NCI-H128 (cell line): ENCODE measurements around the gene XPO4.
A peak's percentile ranks its signal among the peaks of the same experiment; 100 is the strongest.
"Not testable (repeated sequence)": the region's sequence is repeated elsewhere in the genome, so short reads cannot be mapped to it uniquely, and the experiment has no call there.

ENCODE experiments used
- DNase-seq: peaks from one replicate; lab custom pipeline; 2025; ENCODE audit not compliant: unreplicated experiment; lab: John Stamatoyannopoulos, UW

The XPO4 gene

DNA sequence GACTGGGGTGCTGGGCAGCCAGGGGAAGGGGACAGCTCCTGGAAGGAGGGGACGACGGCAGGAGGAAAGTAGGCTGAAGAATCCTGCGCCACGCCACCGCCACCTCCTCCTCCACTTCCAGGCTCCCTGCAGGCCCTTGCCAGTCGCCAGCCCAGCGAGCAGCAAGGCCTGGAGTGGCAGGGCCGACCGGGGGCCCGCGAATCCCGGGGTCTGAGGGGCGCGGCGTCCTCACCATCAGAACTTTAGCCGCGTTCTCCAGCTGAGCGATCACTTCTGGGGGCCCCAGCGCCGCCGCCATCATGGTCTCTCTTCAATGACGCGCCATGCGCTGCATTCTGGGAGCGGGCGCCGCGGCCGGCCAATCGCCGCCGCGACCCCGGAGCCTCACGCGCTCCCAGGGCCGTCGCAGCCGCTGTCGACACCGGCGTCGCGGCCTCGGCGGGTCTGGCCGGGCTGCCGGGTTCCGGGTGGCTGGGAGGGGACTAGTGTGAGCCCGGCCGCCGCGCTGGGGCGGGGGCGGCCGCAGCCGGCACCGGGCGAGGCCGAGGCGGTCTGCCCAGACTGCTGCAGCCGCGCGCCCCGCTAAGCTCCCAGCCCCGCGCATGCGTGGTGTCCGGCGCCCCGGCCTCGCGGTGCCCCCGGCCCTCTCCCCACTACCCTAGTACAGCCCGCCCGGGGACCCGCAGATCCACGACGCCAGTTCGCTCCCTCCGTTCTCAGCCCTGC is at the start of gene XPO4:
XPO4 (minus strand) TSS at position 309 of the 726 bp plus-strand sequence; CDS start at position 301, 8 bp downstream.
- DNase-seq, result peak; percentile 69

DNA sequence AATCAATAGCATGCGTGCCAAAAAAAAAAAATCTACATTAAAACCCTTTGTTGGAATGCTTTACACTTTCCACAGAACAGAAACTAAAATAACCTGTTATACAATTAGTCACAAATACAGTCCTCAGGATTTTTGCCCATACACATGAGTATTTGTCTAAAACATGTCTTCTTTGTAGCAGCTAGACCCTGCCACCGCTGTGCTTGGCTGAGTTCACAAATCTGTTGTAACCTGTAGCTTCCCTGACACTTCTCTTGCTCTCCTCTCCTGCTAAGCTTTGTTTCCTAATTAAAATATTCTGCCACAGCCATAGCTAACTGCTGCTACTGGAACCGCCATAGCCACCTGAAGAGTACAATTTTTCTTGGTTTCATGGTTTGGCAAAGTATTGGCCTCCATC is 45.5 kb upstream of the XPO4 start:
- not testable (repeated sequence) for DNase-seq

DNA sequence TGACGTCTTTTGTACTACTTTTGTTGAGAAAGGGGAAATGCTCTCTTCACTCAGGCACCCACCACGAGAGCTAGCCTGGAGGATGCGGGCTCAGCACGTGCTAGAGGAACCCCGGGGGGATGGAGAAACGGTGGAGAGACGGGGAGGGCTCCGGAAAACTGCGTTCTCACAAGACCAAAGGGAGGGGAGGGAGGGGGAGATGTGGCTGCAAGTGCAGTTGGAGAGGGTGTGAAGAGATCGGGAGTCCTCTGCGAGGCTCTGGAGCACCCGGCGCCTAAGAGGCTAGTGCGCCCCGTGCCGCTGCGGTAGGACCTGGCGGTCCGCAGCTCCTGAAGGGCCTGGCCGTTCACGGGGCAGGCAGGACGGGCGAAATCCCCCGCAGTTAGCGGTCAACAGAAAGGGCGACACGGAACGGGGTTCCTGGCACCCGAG is 43.4 kb upstream of the XPO4 start:
- DNase-seq, result no peak

DNA sequence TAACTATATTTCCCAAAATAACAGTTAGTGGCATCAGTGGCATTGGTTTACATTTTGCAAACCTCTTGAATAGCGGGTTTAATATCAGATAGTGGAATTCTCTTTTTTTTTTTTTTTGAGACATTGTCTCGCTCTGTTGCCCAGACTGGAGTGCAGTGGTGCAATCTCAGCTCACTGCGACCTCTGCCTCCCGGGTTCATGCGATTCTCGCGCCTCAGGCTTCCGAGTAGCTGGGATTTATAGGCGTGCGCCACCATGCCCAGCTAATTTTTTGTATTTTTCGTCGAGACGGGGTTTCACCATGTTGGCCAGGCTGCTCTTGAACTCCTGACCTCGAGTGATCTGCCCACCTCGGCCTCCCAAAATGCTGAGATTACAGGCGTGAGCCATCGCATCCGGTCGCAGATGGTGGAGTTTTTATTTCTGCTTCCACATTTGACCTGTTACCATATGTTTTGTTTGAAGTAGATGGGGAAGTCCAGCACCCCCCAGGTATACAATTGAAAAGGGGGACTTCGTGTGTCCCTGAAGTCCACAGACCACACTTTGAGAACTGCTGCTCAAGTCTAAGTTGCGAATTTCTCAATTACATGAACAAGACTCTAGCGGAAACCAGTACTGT is 40.5 kb upstream of the XPO4 start:
- DNase-seq, result no peak

DNA sequence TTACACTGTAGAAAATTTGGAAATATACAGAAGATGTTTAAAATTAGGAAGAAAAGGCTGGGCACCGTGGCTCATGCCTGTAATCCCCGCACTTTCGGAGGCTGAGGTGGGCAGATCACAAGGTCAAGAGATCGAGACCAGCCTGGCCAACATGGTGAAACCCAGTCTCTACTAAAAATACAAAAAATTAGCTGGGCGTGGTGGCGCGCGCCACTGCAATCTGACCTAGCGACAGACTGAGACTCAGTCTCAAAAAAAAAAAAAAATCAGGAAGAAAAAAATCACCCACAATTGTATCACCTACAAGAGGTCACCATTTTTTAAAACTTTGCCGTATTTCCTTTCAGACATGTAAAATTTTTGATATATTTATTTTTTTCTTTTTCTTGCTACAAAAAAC is 38.0 kb upstream of the XPO4 start:
- not testable (repeated sequence) for DNase-seq

DNA sequence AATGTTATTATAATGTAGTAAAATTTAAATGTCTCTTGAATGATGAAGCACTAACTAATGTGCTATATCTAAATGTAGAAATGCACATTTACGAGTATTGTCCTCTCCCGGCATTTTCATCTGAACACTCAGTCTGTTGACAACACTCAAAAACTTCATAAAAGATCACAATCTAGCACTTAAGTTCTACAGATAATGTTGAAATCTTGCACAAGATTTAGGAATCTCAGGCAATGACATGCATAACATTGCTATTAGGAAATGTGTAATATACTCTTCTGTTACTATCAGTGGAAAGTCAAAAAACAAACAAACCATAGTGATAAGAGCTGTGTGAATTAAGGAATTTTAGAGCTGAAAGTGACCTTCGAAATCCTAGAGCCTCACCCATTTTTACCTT is 37.5 kb upstream of the XPO4 start:
- no peak for DNase-seq

DNA sequence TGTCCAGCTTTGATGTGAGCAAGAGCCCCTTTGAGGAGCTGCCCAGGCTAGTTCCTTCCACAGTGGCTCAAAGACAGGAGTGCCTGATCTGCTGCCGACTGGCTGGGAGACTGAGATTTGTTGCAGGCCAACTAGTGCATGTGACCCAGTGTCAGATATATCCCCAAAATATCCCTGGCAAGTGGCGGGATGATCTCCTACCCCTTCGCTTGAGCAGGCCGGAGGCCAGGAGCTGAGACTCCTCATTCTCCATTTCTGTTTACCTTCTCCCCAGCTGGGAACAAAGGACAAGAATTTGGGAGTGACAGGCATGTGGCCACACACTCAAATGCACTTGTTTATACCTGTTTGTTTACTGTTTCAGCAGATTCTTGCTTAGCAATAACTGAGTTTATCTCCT is 37.1 kb upstream of the XPO4 start:
- no peak for DNase-seq

DNA sequence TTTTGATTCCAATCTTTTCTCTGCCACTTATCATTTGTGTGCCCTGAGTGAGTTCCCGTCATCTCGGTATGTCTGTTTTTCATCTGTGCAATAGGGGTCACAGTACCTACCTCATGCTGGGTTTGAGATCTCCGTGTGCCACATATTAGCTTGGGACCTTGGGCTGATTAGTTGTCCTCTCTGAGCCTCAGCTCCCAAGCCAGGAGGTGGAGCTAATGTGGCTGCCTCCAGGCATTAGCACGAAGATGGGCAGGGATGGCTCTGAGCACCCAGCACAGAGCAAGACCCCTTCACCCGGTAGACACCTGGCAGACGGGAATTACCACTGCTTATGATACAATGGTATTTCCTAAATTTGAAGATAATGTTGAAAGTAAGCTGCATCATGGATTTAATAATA is 35.8 kb upstream of the XPO4 start:
- DNase-seq, result no peak

DNA sequence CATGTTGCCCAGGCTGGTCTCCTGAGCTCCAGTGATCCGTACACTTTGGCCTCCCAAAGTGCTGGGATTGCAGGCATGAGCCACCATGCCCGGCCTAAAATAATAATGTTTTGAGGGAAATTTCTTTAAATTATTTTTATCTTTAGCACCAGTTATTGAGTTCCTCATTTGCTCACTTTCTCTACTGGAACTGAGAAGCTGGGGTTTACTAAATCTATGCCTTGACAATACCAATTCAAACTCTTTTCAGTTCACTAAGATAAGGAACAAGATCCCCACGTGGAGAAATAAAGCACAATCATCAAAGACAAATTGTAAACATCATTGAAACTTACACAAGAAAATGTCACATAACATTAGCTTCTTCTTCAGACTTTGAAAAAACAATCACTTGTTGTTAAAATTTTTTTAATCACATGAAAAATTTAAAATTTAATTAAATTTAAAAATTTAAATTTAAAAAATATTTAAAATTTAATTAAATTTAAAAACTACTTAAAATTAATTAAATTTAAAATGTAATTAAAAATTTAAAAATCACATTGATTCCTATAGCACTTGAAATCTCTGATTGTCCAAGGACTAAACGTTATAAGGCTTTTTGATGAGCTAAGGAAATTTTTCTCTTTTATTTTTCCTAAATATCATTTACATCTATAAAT is 25.2 kb upstream of the XPO4 start:
- DNase-seq, result no peak

DNA sequence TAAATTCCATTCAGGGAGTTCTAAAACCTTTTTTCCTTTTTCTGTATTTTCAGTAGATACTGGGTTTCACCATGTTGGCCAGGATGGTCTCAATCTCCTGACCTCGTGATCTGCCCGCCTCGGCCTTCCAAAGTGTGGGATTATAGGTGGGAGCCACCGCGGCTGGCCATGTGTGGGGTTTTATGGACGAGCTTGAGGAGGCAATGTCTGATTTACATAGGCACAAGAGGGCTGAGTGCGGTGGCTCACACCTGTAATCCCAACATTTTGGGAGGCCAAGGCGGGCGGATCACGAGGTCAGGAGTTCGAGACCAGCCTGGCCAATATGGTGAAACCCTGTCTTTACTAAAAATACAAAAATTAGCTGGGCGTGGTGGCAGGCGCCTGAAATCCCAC is 22.8 kb upstream of the XPO4 start:
- not testable (repeated sequence) for DNase-seq

DNA sequence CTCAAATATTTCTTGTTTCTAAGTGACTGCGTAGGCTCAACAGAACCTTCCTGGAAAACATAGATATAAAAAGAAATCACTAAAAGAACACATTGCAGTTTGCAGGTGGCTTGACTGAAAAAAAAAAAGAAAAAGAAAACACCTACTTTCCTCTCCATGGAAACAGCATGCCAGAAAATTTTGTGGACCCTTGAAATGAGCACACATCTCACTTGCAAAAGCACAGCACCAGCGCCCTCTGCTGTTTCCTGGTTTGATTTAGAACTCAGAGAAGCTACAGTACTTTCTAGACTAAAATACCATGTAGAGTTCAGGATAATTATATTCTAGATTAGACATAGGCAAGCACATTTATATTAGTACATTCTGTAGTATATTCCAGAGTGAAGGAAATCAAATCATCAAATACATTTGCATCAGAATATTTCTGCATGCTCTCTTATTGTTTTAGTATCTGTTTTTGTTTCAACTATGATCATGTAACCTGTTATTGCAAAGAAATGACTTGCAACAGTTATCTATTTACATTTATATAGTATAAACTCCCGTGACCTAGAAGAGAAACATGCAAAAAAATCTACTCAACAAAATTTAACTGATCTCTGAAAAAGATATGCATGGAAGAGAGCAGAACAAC is 22.3 kb upstream of the XPO4 start:
- DNase-seq, result peak; percentile 64

DNA sequence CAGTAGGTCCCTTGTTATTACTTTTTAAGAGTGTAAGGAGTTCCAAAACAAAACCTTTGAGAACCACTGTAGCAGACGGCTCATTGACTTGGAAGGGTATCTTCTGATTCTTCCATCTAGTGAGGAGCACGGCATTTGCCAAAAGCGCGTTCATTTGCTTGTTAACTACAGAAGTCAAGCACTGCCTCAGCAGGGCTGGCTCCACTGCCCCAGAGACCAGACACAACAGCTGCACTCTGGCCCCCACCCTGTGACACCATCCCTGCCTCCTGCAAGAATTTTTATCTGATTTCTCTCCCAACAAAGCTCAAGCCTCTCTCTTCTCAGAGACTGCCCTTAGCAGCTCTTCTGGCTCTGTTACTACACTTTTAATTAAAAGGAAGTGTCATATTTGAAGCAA is 20.7 kb upstream of the XPO4 start:
- no peak for DNase-seq

DNA sequence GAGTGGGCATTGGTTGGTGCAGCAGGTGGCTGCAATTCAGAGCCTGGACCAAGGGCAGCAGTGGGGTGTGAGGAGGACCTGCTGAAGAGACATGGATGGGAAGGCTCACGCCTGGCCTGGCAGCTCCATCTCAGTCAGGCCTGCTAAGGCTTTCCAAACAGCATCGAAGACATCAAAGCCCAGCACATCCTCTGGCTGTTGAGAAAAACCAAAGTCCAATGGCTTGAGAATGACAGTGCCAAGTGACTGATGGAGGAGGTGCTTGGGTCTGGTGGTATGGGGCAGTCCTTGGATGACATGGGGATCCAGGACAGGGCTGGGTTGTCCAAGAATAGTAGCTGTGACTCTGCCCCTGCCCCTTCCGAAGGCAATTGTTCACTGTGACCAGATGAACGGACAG is 19.0 kb upstream of the XPO4 start:
- no peak for DNase-seq

DNA sequence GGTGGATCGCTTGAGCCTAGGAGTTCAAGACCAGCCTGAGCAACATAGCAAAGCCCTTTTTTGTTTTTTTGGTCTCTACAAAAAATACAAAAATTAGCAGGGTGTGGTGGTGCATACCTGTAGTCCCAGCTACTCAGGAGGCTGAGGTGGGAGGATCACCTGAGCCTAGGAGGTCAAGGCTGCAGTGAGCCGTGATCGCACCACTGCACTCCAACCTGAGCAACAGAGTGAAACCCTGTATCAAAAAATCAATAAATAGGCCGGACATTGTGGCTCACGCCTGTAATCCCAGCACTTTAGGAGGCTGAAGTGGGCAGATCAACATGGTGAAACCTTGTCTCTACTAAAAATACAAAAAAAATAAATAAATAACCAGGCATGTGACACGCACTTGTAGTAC is 13.1 kb upstream of the XPO4 start:
- not testable (repeated sequence) for DNase-seq

DNA sequence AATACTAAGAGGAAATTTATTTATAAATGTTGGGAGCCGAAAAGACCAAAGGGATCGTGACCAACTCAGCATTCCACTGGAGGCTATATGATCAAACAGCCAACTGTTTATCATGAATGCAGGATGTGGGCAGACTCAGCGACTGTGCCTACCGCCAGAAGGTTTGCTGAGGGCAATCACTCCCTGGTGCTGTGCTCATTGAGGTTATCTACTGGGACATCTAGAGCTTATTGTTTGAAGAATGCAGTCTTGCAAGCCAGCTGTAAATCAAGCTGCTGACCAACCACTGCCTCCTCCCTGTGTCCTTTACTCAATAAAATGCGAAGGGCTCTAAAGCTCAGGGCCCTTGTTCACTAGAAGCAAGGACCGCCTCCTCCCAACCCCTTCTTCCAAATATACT is 8.5 kb upstream of the XPO4 start:
- no peak for DNase-seq

DNA sequence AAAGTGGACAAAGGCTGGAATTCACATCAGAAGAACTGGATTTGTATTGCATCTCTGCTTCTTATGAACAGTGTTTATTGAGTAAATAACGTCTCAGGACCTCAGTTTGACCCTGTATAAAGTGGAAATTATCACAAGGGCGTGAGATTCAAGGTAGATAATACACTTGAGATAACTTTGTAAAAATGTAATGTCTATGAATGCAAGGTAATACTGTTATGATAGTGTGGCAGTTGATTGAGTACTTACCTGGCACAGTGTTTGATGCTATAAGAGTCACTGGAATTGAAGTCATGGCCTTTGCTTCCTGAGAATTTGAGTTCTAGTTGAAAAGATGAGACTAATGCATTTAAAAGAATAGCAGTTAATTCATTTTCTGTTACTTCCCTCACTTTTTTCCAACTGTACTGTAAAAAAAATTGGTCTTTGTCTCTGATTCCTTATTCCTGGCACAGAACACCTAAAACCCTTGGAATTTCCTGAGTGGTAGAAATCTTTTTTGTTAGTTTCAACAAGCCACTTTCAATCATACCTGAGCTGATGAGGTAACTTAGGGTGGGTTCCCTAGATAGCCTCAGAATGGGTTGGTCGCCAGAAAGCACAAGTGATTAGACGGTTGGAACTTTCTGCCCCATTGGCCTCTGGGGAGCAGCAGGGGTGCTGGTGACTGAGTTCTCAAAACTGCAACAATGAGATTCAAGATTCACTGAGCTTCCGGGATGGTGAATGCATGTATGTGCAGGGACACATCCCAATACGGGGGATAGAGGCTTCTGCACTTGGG is 6.4 kb upstream of the XPO4 start:
- DNase-seq, result no peak

DNA sequence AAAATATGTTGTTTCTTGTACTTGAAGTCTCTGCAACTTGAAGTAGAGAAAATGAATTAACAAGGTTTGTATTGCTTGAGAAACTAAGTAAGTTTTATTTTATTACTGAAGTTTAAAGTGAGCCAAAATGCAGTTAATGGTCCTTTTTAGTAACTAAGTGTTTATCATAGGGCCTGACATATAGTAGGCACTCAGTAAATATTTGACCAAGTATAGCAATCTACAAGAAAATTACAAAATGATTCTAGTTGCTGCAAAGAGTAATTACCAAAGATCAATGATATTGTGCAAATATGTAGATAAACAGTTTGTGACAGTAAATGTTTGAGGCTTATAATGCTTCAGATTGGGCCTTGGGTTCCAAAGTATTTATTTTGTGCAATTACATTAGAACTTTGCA is 2.4 kb upstream of the XPO4 start:
- no peak for DNase-seq

DNA sequence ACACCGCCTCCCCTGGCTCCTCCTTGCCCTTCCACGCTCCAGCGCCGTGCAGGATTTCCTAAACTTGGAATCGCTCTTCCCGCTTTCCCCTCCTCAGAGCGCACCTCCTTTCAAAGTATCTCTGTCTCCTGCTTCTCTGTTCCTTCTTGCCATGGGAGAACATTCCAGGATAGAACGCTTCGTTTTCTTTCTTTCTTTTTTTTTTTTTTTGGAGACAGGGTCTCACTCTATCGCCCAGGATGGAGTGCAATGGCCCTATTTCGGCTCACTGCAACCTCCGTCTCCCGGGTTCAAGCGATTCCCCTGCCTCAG is 574 bp upstream of the XPO4 start:
- no peak for DNase-seq

DNA sequence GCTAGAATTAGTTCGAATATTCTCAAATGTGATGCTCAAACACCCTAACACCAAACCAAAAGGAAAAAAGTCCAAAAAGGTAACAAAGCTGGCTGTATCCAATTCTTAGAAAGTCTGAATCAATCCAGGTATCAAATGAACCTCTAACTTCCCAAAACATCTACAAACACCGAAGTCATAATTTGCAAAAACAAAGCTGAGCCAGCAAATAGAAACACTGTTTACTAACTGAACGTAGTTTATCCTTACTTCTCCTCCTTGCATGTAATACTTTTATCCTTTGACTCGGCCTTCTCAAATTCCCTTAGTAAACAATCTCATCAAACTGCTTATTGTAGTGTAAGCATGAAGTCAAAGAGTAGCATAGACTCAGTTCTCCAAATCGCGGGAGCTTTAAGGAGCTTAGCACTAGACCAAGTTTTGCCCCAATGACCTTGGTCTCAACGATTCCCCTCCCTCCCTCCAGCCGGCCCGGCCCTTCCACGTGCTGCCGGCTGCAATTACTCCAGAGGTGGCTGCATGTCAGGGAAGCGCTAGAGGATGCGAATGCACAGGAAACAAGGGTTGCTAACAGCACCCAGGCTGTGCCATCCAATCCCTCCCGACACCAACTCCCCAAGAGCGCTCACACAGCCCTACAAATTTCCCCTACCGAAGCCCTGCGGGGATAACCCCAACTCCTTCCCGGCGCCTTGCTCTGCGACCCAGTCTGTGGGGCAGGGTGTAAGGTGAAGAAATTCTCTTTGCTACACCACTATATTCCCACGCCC is 693 bp downstream of the XPO4 start:
- no peak for DNase-seq

DNA sequence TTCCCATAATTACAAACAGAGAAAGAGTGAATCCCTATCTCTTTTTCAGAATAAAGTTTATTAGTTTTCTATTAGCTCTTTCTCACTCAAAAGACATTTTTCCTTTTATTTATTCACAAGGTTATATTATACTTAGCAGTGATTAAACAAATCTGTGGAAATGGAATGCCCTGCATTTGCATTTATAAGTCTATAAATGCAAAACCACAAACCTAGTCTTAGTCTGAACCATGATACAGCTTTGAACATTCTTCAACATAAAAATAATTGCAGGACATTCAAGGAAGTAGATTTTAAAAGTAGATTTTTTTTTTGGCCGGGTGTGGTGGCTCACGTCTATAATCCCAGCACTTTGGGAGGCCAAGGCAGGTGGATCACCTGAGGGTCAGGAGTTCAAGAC is 8.3 kb downstream of the XPO4 start:
- DNase-seq, result no peak

DNA sequence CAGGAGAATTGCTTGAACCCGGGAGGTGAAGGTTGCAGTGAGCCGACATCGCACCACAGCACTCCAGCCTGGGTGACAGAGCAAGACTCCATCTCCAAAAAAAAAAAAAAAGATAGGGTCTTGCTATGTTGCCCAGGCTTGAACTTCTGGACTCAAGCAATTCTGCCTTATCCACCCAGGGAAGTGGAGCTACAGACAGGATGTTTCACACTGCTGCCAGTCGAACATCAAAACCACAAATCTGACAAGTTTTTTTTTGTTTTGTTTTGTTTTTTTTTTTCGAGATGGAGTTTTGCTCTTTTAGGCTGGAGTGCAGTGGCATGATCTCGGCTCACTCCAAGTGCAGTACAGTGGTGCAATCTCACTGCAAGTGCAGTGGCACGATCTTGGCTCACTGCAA is 10.8 kb downstream of the XPO4 start:
- DNase-seq, result no peak
